HG03139 (cell line): ENCODE data around the gene GREM2.

Experiments
- ATAC-seq: cut with Tn5 transposase; IDR thresholded peaks from one replicate; pipeline ENCODE4 v1.9.1; 2021; ENCODE audit not compliant: unreplicated experiment

GREM2 gene

DNA sequence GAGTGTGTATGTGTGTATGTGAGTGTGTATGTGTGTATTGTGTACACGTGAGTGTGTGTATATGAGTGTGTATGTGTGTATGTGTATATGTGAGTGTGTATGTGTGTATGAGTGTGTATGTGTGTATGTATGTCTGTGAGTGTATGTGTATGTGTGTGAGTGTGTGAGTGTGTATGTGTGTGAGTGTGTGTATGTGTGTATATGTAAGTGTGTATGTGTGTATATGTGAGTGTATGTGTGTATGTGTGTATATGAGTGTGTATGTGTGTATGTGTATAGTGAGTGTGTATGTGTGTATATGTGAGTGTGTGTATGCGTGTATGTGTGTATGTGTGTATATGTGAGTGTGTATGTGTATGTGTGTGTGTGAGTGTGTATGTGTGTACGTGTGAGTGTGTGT lies 49.2 kb downstream of the GREM2 start:
- ATAC-seq, result no peak

DNA sequence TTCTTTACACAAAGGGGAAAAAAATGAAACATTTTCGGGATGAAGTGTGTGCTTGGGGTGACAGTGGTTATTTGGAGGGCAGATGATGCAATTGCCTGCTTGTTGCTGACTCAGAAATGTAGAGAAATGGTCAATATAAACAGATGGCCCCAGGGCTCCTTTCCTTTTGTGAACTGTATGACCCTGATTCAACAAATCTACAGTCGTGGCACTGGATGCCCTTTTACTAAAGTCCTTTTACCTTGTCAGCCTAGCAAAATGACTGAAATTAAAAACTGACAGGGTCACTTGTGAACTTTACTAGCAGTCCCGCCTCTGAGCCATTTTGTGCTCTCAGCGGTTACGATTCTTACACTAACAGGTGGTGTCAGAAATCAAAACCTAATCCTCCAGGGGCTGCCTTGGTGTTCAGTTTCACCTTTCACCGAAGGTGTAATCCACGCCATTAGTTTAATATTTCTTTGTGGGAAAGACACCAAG lies 49.8 kb downstream of the GREM2 start:
- no peak for ATAC-seq

DNA sequence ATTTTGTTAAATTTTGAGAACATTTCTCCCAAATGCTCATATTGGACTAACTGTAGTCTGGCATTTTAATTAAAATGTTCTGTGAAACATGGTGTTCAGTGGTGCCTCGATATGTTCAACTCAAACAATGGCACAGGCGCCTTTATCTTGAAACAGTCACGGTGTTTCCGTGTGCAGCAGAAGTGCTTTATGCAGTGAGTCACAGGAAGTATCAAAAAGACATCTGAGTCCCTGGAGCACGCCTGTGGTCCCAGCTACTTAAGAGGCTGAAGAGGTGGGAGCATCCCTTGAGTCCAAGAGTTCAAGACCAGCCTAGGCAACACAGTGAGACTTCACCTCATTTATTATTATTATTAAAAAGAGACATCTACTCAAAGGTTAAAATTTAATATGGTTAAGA lies 52.2 kb downstream of the GREM2 start:
- ATAC-seq, result no peak

DNA sequence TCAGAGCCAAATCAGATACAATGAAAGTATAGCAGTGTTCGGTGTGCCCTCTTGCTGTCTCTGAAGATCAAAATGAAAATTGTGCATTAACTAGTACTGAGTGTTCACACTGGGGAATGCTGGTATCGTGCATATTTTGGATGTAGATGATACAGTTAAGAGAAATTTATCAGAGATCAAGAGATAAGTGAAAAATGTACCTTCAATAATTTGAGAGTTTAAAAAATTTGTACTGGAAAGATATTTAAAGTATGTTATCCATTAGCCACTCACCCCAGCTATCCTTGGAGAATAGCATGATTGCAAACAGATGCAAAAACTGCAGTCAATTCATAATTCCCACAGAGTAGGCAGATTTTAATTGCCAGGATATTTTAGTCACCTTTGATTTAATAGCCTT lies 56.4 kb downstream of the GREM2 start:
- ATAC-seq, result no peak

DNA sequence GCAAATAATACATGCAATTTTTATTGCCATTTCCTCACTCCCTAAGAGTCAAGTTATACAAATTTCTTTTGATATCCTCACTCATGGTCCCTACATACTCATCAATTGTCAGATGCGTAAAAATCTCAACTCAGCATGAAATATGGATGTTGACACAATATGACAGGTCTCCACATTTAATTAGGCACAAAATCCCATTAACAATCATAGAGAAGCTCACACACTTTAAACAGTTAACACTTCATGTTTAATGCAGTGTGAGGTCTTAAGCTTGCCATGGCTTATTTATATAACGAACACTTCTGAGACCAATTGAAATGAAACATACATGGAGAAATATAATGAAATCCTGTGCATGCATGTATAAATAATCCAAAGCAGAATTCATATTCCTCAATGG lies 58.6 kb downstream of the GREM2 start:
- ATAC-seq, result no peak

DNA sequence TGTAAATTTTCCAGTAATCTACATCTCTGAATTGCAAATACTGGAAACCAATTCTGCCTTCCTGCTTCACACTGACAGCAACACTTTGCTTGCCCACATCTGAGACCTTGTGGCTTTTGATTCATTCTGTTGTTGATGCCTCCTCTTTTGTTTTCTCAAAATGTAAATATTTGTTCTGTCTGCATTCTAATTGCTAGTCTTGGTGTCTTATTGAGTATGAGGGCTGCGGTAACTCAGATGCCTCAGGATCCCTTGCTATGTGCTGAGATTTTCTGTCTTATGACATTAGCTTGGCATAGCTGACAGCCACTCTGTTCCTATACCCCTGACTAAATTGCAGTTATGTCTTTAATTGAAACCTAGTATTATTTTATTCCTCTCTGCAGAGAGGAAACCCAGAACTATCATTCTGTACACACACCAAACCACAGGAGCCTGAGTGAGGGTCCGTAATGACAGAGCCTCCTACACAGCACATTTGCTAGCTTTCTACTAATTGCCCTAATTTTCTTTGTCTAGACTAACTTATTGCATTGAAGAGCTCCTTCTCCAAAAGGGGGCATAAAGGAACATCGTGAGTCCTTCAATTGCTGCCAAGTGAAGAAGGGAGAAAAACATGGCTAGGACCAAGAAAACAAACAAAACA lies 72.1 kb downstream of the GREM2 start:
- ATAC-seq, result no peak

DNA sequence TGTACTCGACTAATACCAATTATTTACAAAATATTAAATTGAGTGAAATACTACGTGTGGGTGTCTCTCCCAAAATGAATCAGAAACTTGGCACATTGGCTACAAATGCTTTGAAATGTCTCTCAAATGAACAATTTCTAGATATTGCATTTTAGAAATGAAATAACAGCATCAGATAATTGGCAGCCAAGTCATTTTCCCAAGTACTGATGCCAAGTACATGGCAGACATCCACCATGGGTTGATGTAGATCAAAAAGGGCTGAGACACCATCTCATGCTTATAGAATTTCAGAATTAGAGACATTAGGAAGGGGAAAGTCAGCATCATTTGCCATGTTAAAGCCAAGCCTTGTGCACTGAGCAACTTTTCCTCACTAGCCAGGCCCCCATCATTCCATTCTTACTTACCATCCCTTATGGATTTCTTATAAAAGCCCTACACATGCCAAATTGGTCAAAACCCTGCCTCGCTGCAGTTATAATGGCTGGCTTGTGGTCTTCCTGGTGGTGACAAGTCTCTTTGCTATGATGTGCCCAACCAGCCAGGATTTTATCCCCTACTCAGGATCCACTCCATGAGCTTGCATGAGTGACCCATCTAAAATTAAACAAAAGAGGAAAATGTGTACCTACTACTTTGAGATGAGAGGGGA lies 73.1 kb downstream of the GREM2 start:
- ATAC-seq, result no peak

DNA sequence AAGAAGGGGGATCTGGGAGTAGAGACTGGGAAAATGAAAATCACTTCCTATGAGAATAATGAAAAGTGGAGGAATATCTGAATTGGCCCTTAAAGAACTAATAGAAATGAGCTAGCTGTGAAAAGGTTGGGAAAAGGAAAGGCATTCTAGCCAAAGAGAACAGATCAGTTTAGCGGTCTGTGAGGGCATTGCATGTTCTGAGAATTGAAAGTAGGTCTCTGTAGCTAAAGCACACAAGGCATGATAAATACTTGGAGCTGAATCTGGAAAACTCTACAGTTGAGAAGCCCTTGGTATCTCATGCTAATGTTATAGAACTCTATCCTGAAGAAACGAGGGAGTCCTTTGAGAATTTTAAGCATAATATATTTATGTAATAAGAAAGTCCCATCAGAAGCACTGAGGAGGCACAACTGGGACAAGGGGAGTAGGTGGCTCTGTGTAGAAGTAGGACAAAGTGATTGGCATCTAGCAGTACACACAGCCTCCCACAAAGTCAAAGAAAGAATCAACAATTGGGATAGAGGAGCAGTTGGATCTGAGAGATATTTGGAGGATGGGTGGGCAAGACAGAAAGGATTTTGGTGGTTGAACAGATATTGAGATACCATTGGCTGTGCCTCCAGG lies 78.7 kb downstream of the GREM2 start:
- no peak for ATAC-seq

DNA sequence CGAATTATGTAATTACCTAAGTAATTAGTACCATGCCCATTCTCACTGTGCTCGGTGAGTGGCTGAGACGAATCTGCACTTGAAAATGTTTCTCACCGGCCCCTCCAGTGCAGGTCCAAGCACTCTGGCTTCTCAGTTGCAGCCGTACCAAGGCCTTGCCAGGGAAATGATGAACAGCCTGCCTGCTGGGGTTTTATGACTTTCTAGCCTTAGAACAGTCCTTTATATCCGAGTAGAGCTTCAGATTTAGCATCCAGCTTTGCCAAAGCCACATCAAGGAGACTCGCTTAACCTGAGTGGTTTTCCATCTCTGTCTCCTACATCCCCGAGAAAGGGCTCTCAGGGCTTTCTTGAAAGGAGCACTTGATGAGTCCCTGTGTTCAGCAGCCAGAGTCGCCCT lies 83.4 kb downstream of the GREM2 start:
- no peak for ATAC-seq

DNA sequence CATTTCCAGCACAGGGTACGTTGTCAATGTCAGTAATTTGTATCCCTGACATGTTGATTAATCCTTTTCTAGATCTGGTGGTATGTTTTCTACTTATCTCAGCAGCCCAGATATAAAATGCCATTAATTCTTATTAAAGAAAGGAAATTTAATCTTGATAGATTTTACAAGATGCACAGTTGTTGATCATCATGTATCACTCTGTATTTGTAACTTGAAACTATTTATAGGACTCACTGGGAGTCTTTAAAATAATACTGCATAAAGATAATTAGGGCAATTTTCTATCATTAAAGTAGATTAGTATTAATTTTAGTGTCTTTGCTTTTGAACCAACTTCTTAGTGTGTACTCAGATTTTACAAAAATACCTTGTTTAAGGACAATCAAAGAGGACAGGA lies 84.9 kb downstream of the GREM2 start:
- ATAC-seq, result no peak

DNA sequence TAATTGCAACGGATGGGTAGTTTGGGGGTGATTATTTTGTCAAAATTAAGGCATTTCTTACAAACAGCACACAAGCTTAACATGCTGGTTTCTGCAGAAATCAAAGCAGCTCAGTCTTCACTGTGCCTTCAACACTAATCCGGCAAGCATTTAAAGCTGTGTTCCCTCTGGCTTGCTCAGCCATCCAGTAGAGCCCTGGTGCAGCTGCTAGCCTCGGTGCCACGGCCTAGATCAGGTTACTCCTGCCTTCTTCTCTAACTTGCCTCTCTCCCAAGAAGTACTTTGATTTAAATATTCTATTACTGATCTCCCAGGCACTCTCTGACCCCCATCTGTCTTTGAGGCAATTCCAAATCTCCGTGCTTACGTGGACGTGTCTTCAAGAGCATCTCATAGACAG lies 85.6 kb downstream of the GREM2 start:
- no peak for ATAC-seq

DNA sequence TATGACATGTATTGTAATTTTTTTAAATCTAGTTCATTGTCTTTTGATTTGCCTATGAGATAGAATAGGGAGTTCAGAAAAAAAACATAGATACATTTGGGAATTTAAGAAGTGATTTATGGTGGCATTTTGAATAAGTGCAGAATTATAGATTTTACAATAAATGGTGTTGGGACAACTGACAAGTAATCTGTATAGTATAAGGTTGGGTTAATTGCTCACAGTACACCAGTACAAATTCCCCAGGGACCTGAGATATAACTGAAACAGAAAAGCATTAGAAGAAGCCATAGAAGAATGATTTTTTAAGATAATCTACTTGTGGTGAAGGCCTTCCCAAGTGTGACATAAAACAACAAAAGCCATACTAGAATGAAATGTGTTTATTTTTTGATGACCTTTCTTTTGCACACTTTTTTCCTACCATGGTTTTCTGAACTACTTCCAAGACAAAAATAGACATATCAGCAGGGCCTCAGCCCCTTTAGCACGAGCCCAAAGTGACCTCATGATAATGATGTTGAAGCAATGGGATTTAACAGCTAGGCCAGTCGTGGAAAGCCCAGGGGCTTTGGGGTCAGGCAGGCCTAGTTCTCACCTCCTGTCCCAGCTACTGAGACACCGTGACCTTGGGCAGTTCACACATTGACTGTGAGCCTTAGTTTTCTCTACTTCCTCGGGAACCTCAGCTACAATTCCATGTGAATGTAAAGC lies 87.4 kb downstream of the GREM2 start:
- ATAC-seq, result no peak

DNA sequence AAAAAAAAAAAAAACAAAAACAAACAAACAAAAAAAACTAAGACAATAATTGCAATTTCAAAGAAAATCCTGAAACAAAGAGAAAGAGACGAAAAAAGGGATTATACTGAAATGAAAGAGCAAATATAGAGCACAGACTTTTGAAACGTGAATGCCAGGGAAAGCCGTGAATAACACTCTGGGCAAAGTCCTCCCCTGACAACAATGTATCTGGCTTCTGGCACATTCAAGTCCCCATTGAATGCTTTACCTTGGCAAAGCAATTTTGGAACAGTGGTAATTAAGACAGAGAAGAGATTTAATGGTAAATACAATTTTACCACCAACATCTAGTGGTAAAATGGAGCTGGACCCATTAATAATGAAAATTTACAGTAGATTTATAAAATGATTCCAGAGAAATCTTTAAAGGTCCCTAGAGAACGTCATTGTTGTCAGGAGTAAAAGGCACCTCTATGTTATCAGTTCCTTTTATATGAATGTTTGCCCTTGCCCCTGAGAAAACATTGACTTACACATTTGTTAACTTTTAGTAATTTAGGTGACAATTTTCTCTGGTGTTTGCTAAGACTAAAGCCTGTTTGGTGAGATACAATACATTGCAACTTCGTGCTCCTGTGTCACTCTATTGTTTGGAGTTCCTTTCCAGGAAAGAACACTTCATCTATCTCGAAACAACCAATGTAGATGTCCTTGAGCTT lies 89.7 kb downstream of the GREM2 start:
- ATAC-seq, result no peak

DNA sequence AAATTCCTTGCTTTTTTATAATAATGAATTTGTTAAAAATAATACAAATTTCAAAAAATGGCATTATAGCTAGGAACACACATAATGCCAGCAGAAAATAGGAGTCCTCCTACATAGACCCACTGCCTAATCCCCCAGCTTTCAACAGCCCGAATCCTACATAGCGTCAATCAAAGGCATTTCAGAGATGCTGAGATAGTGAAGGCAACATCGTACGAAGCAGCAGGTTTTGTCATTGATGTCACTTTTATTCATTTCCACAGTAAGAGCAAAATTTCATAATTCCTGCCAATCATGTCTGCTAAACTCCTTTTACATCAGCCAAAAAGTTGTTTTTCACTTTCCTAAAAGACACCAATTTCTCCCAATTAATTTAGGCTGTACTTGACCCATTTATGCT lies 94.1 kb downstream of the GREM2 start:
- no peak for ATAC-seq

DNA sequence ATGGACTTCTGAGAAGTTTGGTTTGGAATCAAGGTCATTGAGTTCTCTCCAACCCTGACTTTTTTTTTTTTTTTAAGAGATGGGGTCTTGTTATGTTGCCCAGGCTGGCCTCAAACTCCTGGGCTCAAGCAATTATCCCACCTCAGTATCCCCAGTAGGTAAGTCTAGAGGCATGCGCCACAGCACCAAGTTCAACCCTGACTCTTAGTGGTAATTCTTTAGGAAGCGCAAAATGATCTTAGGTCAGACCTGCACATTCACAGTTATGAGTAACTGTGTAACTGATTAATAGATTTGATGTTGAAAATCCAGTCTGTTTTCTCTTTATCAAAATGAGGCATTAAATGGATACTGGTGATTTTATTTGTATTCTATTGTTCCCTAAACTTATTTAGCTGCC lies 95.9 kb downstream of the GREM2 start:
- no peak for ATAC-seq

DNA sequence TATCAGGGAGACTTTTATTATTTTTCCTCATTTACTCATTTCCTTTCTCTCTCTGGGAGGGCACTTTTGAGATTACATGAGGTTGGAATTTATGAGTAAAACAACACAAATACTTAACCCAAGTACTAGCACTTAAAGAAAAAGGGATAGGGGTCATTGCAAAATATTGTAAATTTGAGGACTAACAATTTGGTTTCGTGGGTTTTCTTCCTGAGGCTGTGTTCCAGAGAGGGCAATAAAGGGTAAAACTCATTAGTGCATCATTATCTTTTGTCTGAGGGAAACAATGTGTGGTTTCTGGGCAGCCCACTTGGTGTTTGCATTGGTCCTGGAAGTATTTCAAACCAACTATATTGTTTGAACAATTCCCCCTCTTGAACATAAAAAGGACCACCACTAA lies 96.5 kb downstream of the GREM2 start:
- no peak for ATAC-seq

DNA sequence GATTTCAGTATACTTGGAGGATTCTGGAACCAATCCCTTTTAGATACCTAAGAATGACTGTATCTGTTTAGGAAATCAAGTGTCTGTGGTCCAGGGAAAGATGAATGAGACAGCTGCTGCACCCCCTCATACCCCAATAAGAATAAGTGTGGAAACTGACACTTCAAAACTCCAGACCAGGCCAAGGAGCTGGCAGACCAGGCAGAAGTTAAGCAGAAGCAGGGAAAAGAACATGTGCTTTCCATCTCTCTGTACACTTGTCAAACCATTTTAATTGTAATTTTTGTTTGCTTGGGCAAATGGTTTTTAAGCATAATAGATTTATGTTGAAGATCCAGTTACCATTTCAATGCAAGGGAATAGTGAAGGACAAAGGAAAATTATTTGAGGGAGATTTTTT lies 100.2 kb downstream of the GREM2 start:
- ATAC-seq, result no peak

DNA sequence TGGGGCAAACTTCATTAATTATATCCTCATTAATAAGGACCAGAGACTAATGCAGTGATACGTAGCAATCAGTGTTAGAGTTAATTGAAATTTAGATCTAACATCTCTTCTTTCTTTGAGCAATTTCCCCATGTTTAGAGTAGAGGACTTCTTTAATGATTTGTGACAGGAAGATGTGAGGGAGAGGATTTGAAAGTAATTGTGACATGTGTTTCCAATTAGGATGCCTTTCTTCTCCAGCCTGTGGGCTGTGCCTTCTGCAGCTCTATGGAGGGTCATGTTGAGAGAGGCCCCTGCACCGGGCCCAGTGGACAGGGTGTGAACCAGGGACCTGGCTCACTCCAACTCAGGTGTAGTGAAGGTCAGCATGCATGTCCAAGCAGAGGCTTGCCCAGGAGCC lies 103.0 kb downstream of the GREM2 start:
- ATAC-seq, result no peak

DNA sequence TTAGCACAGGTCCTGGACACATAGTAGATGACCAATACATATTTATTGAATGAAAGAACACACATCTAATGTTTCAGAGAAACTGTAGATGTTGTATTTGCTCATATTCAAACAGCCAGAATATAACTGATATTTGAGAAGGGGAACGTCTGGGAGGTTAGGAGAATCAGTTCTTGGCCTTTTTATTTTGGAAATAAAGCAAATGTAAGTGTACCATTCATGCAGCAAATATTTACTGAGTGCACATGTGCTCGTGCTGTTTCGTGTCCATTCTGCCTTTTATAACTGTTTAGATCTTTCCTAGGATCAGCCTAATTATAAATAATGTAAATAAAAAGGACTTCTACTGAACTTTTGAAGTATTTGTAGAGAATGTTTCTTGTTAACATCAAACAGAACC lies 103.8 kb downstream of the GREM2 start:
- ATAC-seq, result no peak

DNA sequence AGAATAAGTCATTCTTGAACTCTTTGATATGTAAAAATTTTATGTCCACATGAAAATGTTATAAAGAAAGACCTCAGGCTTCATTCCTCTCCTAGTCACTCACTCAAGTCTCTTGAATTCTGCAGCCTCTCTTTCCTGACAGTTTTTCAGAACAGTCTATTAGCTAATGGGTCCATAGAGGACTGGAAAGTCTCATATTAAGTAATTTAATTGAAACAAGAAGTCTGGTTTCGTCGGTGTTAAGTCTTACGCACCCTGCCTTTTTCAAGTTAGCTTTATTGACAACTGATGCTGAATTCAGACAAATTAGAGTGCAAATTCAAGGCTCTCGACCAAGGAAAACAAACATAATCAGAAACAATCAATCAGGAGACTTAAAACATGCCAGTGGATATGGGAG lies 105.8 kb downstream of the GREM2 start:
- no peak for ATAC-seq

DNA sequence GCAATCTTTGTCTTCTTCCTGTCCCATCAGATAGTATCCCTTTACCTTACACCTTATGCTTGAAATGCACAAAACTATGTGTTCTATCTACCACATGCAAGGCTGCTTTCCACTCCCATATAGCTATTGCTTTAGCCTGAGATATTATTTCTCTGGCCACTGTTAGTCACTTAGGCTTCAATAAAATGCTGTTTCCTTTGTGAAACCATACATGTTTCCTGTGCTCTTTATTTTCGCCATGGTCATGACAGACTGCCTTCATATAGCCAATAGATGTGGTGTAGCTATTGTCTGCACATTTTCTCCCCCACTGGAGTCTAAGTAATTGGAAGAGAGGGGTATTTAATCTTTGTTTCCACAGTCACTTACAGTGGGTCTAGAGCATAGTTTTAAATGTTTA lies 108.4 kb downstream of the GREM2 start:
- ATAC-seq, result no peak
